ENCODE results near the gene GFPT1.
A peak's percentile ranks its signal among the peaks of the same experiment; 100 is the strongest.

GFPT1 gene

DNA sequence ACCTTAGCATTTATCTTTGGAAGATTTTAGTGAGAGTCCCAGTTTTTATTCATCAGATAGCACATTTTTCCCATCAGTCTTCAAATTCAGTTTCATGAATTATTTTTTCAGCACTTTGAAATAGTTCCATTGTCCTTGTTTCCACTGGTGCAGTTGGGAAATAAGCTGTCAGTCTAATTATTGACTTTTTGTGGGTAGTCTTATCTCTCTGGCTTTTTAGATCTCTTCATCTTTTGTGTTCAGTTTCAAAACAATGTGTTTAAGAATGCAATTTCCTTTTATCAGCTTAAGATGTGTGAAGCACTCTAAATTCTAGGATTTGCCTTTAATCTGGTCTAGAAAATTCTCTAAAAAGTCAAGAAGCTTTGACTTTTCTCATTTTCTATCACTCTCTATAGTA is 70.5 kb downstream of the GFPT1 start:
- no peak for DNase-seq (ENCODE audit: low read depth)

DNA sequence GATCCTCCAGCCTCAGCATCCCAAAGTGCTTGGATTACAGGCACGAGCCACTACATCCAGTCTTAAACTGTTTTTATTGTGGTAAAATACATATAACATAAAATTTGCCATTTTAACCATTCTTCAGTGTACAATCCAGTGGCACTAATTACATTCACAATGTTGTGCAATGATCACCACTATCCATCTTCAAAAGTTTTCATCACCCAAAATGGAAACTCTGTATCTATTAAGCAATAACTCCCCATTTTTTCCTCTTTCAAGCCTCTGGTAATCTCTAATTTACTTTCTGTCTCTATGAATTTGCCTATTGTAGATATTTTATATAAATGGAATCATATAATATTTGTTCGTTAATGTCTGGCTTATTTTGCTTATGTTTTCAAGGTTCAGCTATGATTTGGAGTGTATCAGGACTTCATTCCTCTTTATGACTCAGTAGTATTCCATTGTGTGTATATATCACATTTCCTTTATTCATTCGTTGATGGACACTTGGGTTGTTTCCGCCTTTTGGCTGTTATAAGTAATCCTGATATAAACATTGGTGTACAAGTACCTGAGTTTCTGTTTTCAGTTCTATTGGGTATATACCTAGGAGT is 71.8 kb downstream of the GFPT1 start:
- DNase-seq (ENCODE audit: low read depth): no peak

DNA sequence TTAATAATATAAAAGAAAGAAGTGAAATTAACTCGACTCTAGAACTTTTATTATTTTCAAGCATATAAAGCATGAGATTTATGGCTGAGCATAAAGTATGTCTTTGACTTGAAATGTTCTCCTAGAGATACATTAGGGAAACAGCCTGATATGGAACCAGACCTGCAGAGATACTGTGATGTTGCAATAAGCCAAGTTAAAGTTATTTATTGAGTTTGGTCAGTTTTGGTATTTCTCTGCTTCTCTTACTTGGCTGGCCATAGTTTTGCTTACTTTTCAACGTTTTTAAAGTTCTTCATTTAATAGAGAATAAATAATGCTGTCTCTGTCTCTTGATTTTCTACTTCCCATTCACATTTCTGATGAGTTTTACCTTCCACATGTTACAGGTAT is 76.0 kb downstream of the GFPT1 start:
- no peak for DNase-seq (ENCODE audit: low read depth)

DNA sequence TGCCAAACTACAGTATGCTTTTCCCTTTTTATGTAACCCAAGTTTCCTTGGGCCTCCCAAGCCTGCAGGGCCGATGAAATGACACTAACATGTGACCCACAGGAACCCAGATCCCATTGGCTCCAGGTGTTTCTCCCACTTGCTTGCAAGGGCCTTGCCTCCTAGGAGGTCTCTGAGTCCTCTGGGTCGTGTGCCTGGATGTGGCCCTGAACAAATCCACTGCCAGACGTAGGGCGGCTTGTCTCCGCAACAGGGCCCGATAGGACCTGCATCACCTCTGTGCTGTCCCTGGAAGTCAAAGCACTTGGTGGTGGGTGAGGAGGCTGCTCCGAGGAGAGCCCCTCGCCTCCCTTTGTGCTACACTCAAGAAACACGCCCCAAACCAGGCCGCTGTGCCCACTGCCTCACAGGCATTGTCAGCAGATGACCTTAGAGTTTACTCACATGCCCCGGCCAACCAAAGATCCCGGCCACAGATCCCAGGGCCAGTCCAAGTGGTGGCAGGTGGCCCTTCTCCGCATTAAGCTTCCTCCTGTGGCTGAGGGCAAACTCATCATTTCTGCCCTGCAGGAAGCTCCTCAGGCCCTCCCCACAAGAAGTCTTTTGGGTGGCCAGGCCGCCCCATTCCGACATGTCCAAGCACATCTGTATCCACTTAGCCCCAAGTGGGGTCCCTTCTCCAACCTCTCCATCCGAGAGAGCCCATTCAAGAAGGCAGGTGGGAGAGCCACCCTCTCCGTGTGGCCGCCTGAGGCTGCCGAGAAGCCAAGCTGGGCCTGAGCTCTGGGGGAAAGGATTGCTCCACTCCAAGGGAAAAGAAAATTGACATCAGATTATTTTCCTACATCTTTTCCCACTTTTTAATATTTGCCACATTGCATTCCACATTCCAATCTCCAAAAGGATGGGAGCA is 76.7 kb downstream of the GFPT1 start:
- no peak for DNase-seq (ENCODE audit: low read depth)

DNA sequence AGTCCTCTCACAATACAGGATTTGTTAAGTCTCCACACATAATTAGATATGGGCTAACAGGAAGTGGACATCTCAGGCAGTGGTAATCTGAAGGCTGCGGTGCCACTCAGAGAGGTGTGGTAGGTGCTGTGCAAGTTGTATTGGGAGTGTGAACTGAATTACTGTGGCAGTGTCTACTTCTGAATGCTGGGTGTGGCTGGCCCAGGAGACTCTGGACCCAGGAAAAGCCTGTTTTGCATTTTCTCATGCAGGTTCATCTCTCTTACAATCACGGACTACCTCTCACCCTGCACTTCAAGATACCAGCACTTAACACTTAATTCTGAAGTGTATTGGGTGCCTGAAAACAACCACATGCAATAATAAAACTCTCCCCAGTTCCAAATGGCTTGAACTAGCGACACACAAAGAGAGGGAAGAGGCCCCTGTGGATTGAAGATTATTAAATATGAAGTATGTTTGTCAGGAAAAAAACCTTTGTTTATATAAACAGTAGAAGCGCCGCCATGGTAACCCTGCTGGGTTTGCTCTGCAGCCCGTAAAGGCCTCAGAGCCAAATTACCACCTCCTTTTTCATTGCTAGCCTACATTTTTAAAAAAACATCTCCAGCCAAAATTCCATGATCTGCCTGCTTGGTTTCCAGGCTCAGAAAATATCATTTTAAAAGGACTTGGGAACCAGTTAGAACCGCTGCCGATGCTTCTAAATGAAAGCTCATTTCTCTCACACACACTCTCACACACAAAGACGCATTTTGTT is 77.5 kb downstream of the GFPT1 start:
- DNase-seq (ENCODE audit: low read depth): no peak

DNA sequence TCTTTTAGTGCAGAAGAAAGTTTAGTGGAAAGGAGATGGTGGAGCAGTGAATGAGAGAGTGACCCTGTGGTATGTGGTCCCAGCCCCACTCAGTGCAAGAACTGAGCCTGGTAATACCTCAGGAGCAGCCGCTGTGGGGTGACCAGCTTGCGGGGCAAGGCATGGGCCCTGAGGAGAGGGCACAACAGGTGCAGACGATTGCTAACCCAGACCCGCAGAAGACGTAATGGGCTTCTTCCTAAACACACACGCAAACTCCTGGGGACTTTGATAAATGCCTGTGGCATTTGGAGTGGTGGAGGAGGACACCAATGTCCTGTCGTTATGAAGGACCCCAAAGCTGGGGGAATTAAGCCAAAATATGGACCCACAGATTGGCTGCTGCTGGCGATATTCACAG is 78.7 kb downstream of the GFPT1 start:
- no peak for DNase-seq (ENCODE audit: low read depth)

DNA sequence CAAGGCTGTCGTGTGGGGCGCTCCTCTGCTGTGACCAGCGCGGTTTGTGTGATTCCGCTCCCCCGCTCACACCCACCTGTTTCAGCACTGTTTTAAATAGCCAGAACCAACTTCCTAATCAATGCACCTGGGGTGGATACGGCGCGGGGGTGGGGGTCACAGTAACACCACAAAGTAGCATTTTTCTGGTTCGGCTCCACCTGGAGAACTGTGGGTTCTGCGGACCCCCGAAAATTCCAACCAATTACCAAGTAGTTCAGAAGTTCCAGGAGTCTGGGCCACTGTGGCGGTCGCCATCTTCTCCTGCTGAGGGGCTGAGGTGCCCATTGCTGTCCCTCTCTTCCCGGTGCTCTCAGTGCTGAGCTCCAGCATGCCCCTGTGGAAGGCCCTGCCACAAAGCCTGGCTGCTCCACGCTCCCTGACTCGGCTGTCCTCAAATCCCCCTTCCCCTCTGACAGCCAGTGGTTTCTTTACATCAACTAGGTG is 79.4 kb downstream of the GFPT1 start:
- DNase-seq (ENCODE audit: low read depth): no peak

DNA sequence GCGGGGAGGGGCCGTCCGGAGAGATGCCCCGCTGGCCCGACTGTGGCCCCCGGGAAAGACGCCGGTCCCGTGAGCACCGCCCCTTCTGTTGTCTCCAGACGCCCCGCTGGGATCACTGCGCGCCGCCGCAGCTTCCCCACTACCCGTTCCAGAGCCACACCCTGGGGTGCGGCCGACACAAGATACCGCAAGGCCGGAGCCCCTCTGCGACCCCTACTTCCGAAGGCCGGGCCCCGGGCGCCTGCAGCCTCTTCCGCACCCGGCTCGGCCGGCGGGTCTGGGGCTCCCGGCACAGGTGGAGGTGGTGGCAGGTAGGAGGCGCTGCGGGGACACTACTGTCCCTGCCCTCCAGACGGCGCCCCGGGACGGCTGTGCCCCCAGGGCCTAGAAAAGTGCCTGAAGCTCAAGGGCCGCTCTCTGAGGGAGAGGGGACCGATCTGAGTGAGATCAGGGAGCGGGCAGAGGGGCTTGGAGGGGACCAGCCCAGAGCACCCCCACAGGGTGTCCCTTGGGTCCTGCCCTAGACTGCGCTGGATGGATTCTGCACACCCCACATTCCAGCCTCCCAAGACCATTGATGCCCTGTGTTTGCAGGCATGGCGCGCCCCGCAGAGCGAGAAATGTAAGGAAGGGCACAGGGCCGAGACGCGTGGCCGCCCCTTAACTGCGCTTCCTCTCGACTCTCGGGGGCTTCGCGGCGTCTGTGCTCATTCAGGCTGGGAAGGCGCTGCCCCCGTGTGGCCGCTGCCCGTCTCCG is 80.0 kb downstream of the GFPT1 start:
- DNase-seq (ENCODE audit: low read depth): no peak

DNA sequence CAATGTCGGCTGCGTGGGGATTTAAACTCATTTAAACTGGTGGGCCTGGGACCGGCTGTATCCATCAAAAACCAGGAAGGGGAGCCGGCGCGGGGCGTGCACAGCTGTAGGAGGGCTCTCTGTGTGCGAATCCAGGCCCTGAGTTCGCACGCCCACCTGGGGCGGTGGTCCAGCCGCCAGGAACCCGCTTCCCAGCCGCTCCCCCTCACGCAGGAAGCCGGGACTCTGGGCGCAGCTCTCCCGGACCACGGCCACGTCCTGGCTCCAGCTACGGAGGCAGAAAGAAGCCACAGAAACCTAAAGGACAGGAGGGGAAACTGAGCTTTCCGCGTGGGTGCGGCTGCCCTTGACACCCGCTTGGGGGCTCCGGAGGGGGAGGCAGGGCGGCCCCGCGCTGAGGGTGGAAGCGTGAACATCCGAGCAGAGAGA is 80.6 kb downstream of the GFPT1 start:
- no peak for DNase-seq (ENCODE audit: low read depth)

DNA sequence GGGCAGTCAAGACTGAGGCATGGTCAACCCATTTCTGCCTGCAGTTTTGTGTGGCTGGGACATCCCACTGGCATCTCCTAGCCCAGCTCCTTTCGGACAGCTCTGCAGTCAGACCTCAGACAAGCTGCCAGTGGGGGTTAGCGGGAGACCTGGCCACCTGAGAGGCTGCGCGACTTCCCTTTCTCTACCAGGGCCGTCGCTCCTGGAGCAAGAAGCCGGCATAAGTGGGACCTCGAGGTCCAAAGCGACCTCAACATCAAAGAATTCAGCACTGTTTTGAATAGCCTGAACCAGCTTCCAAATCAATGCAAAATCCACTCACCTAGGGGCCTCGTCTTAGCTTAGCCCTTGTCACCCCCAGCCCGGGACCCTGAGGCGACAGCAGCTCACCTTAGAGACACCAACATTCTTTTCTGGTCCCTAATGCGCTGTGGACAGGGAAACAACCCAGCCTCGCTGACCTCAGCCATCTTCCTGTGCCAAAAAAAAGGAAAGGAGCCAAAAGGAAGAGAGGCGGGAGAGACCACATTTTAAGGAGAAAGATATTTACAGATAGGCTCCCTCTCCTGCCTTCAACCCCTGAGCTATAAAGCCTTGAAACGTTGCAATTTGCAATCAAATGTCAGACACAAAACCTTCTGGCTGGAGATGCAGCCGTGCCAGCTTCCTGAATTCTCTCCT is 81.2 kb downstream of the GFPT1 start:
- DNase-seq (ENCODE audit: low read depth): no peak

DNA sequence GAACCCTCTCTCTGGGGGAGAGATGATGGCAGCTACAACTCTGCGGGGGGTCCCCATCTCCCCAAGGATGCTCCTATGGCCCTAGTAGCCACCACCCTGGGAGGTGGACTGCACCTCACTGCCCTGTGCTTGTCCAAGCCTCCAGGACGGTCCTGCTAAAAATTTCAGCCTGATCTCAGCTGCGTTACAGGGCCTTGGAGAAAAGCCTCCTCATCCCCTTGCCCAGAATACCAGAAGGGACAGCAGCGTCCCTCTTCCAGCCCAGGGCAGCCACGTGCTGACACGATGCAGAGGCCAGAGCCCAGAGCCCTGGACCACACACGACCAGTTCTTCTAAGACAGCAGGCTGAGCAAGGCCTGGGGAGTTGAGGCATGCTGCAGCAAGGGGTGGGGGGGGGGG is 81.9 kb downstream of the GFPT1 start:
- no peak for DNase-seq (ENCODE audit: low read depth)

DNA sequence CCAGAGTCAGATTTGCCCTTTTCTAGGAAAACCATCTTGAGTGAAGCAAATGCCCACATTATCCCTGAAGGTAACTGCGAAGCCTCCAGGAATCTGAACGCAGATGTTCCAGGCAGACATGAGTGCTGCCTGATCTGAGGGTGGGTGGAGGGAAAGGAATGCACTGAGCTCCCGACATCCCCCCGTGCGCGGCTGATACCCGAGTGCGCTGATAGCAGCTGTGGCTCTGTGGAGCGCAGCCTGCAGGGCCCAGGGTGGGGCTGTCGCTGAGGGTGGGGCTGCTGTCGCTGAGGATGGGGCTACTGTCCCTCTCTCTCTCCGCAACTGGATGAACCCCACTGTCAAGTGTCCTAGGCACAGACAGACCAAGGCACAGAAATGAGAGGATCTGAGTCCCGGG is 82.4 kb downstream of the GFPT1 start:
- DNase-seq (ENCODE audit: low read depth): no peak

DNA sequence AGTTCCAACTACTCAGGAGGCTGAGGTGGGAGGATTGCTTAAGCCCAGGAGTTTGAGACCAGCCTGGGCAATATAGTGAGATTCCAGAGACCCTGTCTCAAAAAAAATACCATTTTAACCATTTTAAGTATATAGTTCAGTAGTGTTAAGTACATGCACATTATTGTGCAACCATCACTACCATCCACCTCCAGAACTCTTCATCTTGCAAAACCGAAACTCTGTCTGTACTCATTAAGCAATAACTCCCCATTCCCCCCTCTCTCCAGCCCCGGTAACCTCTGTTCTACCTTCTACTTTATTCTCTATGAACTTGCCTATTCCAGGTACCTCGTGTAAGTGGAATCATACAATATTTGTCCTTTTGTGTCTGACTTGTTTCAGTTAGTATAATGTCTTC is 86.4 kb downstream of the GFPT1 start:
- DNase-seq (ENCODE audit: low read depth): no peak

DNA sequence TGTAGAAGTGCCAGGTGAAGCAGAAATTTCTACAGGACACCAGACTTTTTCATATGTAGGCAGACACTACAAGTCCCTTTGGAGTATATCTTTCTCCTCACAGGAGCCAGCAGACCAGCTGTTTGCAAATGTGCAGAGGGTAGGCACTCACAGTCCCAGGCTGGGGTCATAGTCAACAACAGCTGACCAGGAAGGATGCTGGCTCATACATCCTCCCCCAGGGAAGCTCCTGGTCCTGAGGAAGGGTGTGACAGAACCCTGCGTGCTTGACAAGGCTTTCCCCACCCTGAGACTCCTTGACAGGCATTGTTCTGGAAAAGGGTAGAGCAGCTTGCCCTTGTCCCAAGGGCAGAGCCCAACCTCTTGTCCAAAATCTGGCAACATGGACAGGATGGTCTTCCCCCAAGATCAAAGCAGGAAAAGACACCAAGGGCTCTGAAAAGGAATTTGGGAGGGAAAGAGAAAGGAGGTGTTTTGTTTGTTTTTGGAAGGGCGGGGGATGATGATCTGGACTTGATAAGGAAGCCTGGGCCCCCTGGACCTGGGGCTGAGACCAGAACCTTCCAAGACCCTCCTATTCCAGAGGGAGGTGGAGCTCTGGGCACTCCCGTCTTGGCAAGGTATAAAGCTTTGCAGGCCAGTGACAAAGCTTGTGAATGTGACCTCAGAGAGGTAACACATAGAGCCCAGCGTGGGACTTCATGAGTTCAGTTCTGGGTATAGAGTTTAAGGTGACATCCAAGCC is 87.1 kb downstream of the GFPT1 start:
- no peak for DNase-seq (ENCODE audit: low read depth)

DNA sequence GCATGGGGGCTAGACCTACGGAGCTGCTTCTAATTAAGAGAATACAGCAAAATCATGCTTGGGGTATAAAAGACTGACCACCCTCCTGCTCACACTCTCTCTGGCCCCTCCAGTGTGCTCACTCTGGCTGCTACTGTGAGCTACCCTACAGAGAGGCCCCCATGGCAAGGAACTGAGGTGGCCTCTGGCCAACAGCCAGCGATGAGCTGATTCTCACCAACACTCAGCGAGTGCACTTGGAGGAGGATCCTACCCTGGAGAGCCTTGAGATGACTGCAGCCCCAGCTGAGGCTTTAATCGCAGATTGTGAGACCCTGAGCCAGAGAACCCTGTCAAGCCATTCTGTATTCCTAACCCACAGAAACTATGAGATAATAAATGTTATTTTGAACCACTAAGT is 88.2 kb downstream of the GFPT1 start:
- no peak for DNase-seq (ENCODE audit: low read depth)

DNA sequence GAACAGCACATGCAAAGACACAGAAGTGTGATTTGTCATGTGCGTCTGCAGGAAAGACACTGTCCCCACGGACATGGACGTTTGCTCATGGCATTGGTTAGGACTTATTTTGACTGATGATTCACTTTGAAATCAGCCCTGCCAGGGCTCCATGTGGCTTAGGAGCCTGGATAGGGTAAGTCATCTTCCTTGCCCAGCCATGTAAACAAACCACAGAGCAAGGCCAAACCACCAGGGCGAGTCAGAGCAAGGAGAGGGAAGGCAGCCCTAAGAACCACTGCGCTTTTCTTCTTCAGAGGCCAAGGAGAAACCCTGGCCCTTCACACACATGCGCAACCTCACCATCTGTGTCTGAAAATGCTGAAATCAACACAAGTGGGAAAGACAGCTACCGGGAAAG is 88.8 kb downstream of the GFPT1 start:
- DNase-seq (ENCODE audit: low read depth): peak; percentile 74

DNA sequence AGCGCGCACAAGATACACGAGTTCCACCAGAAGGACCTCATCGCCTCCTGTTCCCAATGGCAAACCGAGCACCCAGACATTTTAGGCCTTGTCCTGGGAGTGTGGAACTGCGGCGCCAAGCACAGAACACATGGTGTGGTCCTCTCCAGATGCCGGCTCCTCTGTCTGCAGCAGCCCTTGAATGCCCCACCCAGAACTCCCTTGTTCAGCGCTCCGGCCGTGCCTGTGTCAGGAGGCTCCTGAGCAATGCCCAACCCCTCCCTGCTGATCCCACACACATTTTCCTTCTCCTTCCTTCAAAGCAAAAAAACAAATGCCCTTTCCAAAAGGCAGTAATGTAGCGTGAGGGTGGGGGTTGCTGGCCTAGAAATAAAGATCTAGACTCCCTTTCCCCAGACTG is 89.8 kb downstream of the GFPT1 start:
- no peak for DNase-seq (ENCODE audit: low read depth)

DNA sequence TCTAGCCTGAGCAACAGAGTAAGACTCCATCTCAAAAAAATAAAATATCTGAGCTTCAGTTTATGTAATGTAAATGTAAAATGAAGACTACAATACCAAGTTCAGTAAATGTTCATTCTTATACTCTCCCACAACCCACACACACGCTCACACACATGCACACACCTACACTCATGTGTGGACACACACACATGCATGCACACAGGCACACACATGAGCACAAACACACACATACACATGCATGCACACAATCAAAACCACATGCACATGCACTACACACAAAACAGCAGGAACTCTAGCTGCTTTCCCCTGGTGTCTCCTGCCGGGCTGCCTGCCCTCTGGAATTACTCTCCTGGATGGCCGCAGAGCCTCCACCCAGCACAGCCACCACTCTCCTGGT is 90.6 kb downstream of the GFPT1 start:
- DNase-seq (ENCODE audit: low read depth): no peak

DNA sequence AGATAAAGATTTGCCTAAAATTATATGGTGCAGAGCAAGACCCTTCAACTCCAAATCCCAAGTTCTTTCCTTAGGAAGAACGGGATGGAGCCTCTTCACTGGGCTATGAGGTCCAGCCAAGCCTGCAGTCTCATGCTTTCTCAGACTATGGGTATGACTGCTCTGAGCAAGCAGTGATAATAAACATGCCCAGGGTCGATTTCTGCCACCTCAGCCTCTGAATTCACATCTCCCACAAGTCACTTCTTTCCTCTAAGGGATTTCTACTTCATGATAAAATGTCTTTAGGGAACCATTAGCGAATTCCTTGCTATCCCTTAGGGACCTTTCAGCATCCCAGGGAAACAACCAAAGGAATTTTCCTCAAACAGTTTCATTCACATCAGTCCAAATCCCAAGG is 94.8 kb downstream of the GFPT1 start:
- no peak for DNase-seq (ENCODE audit: low read depth)

DNA sequence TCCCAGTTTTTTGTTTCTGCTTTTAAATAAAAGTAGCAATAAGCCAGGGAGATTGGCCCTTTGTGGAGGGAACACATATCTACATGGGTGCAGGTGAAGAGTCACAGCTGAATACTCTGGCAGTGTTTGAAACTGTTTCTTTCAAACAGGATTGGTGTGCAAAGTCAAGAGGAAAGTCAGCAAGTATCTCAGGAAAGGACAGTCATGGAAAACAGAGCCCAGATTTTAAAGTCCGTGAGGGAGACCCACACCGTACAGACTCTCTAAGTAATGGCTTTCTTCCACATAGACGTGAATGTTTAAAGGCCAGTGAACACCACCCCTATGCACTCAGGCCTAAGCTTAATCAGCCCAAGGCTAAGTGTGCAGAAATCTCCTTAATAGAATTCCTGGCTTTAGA is 95.3 kb downstream of the GFPT1 start:
- DNase-seq (ENCODE audit: low read depth): no peak
